HG02798 (cell line): ENCODE results near the gene RPL35A.
"Not testable (repeated sequence)": the region's sequence is repeated elsewhere in the genome, so short reads cannot be mapped to it uniquely, and the experiment has no call there.

Source experiments
- ATAC-seq: cut with Tn5 transposase; IDR thresholded peaks from one replicate; pipeline ENCODE4 v1.9.1; 2021; ENCODE audit warnings: mild to moderate bottlenecking; ENCODE audit not compliant: unreplicated experiment, poor library complexity

The RPL35A gene

DNA sequence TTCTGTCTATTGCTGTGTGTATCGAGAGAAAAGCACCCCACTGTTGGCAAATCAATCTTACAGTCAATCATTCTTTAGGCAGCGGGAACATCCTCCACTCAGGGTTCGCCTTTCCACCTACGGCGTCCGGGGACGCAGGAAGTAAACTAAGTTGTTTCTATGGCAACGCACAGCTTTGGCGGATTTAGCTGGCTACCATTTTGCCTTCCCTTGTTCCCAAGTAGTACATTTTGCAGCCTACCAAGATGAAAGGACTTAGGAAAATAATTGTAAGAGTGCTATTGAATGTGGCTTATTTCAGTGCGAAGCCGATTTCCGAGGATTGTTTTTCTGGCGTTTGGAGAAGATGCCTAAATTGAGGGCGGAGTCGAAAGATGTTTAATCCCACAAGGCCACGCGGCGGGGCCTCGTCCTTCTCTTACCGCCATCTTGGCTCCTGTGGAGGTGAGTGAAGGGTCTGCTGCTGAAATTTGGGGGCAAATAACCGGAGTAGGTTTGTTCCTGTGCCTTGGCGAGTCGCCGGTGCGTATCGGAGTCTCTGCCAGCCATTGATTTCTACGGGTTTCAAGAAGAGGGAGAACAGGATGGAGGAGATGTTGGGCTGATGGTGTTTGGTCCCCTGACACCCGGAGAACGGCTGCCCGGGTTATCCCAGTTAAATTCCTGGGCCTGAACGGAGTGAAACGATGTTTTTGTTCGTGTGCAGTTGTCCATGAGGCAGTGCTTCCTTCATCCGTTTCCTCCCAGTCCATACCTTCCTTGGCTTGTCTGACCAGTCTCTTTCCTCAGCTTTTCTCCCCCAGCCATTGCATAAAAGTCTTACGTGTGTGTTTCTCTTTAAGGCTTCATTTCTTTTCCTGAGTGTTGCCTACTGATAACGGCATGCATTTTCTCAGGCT lies at the start of gene RPL35A:
Gene RPL35A, plus strand, starts transcription at position 413 of the 899 bp plus-strand sequence. CDS start 778 bp downstream, outside the sequence.
- ATAC-seq: peak; percentile 95

DNA sequence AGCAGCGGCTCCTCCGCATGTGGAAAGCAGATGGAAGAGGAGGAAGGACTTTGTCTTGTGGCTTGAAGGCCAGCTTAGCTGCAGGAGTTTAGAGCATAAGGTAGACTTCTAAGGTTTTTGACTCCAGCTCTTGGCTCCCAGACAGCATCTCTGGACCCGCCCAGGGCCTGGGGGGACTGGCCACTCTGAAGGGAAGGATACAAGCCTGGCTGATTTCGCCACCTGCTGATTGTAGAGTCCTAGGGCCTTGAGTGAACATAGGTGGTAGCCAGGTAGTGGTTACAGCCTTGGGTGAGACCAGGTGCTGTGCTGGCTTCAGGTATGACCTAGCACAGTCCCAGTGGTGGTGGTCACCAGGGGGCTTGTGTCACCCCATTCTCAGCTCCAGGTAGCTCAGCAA lies 48.4 kb upstream of the RPL35A start:
- no peak for ATAC-seq

DNA sequence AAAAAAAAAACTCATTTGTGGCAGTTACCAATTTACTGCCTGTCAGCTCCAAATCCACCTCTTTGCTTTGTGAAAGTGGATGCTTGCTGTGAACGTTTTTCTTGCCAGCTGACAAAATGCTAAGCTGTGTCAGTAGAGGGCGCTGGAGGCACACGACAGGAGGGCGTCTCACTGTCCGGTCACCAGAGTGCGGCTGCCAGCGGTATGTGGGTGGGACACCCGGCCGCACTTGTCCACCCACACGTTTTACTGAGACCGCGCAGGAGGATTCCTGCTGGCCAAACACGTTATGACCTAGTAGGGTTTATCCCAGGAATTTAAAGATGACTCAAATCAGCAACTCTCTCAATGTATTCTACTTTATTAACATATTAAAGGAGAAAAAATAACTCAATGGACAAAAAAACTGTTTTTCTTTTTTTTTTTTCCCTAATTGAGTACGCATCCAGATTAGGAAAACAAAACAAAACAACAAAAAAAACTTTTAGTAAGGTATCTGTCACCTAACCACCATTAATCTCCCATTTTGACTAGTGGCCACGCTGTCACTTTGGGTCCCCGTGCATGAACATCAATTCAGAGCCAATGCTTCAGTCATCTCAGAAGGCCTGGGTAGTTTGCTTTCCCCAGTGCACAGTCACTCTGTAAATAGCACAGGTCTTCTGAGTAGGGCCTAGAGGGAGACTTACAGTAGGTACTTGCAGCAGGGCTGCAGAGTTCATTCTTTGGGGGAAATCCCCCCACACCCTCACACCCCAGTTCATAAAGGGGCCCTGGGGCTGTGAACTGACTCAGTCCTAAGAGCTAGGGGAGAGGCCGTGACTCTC lies 43.8 kb upstream of the RPL35A start:
- peak; percentile 84 for ATAC-seq

DNA sequence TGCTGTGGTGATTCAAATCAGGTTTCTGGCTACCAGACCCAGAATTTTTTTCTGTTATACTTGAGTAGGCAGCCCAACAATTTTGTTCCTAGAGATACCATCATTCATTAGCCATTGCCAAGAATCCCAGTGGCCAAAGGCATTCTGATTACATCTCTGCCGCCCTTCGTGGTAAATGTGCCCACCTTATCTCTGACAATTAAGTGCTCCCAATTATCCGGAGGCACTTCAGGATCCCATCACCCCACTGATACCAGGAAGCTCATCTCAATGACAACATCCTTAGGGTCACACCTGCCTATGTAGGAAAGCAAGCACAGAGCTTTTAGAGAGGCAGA lies 43.2 kb upstream of the RPL35A start:
- ATAC-seq: peak; percentile 14

DNA sequence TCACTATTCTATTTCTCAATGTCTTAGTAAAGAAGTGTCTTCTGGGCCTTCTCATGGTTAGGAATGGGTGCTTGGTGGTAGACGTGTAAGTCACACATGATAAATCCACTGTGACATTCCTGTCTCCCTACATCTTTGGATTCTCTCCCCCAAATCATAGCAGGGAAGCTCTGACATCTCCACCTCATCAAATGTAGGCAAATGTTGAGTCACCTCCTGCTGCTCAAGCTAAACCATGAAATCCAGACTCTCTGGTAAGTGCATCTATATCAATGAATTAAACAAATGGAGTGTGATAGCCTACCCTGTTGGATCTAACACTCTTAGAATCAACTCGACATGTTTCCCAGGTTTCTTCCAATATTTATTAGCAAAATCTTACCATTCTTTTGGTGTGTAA lies 42.8 kb upstream of the RPL35A start:
- ATAC-seq: no peak

DNA sequence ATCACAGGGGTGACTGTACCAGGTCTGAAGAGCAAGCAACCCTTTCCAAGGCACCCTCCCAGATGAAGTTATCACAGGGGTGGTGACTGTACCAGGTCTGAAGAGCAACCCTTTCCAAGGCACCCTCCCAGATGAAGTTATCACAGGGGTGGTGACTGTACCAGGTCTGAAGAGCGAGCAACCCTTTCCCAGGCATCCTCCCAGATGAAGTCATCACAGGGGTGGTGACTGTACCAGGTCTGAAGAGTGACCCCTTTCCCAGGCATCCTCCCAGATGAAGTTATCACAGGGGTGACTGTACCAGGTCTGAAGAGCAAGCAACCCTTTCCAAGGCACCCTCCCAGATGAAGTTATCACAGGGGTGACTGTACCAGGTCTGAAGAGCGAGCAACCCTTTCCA lies 41.4 kb upstream of the RPL35A start:
- ATAC-seq: not testable (repeated sequence)

DNA sequence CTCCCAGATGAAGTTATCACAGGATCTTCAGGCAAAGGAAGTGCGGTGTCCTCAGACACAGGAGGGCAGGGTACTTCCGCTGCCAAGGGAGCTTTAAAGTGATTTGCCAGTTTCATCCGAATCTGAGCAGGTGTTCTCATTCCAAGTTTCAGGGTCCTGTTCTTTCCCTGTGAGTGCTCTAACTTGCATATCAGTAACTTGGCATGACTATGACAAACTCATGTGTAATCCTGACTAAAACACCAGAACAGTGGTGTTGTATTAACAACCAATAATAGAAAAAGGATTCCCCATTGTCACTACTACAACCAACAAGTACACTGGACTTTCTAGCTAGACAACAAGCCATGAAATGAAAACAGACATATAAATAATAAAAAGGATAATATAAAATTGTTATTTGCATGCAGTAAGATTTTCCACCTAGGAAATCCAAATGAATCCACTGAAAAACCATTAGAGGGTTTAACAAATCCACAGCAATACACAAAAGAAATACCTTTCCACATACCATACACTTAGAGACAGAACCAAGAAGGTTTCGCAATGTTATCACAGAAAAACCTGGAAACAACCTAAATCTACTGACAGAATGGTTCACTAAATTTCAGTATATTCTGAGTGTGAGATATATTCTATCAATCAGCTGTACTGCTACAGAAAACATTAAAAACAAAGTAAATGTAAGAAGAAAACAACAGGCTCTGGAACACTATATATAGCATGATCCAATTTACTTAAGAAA lies 40.9 kb upstream of the RPL35A start:
- no peak for ATAC-seq

DNA sequence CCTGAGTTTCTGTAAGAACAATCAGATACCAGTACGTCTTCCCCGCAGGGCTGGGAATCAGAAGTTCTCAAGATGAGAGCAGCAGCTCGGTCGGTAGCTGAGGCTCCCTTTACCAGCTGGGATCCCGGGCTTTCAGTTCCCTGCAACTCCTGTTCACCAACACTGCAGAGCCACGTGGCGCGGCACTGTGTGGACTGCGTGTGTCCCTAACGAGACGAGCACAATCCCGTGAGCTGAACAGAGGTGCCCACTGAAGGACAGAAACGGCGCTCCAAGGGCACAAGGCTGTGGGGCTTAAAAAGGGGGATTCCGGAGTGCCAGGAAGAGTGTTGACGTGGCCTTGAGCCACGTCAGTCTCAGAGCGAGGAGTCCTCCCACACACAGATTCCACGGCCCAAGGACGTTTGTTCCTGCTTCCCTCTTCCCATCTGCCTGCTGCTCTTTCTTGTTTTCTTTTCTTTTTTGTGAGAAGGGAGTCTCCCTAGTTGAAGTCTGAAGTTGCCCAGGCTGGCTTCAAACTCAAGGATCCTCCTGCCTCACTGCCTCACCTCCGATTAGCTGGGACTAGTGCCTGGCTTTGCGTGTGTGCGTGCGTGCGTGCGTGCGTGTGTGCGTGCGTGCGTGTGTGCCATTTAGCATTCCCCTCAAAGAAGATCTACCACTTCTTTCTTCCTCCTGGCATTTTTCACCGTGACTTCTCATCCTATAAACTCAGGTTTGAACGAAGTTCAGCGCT lies 37.1 kb upstream of the RPL35A start:
- no peak for ATAC-seq

DNA sequence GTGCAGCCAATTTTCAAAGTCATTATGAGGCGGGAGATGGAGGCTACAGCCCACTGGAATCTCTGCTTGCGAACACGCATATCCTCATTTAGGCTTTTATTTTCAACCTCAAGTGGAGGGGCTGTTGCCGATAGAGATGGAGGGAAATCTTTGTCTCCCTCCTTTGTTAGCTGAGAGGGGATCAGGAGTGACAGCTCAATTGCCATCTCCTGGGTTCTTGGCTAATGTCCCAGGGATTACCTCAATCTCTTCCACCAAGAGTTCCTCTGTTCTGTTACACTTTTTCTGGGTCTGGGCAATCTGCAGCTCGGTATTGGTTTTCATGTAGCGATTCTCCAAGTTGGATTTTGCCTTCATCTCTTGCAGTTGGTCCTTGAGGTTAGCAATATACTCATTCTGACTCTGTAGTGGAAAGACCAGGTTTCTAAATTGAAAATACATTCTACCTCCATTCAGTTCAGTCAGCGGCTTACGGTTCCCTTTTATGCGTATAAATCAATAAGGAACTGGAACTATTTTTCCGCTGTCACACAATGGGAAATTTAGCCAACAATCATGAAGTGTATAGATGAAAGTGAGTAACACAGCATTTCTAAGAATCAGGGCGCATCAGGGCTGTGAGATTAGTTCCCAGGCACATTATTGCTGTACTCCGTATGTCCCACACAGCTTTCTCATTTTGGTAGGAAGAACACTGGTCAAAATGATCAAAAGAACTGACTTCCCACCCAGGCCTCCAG lies 36.2 kb upstream of the RPL35A start:
- ATAC-seq: no peak

DNA sequence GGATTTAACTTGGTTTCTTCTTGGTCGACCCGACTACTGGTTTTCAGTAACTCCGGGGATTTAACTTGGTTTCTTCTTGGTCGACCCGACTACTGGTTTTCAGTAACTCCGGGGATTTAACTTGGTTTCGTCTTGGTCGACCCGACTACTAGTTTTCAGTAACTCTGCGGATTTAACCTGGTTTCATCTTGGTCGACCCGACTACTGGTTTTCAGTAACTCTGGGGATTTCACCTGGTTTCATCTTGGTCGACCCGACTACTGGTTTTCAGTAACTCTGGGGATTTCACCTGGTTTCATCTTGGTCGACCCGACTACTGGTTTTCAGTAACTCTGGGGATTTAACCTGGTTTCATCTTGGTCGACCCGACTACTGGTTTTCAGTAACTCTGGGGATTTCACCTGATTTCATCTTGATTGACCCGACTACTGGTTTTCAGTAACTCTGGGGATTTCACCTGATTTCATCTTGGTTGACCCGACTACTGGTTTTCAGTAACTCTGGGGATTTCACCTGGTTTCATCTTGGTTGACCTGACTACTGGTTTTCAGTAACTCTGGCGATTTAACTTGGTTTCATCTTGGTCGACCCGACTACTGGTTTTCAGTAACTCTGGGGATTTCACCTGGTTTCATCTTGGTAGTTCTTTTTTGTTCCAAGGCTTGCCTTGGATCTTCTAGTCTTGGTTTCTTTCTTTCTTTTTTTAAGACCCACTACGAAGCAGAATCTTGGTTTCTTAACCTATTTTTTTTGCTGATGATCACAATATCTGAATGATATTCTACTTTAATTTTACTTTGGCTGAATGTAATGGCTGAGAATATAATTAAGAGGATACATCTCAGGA lies 28.3 kb upstream of the RPL35A start:
- ATAC-seq: not testable (repeated sequence)

DNA sequence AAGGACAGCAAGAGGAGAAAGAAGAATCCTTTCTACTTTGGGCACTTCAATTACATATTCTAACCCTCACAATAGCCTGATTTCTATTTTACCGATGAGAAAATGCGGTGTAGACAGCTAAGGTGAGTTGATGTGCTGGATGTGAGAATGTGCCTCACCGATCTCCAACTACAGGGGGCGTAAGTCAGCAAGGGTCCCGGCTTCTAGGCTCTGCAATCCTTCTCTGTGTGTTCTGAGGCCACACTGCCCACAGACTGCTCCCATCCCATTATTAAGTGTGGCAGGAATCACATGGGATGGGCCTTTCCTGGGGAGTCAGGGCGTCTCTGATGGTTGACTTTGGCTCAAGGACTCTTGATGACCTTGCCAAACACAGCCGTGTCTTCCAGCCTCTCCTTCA lies 23.6 kb upstream of the RPL35A start:
- no peak for ATAC-seq

DNA sequence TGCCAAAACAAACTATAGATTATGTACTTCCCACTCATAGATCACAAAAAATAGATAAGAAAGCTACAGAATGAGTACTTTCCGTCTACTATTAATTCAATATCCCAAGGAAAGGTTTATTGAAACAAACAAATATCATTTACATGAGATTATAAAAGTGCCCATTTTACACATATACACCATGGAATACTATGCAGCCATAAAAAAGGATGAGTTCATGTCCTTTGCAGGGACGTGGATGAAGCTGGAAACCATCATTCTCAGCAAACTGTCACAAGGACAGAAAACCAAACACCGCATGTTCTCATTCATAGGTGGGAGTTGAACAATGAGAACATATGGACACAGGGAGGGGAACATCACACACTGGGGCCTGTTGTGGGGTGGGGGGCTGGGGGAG lies 22.4 kb upstream of the RPL35A start:
- not testable (repeated sequence) for ATAC-seq

DNA sequence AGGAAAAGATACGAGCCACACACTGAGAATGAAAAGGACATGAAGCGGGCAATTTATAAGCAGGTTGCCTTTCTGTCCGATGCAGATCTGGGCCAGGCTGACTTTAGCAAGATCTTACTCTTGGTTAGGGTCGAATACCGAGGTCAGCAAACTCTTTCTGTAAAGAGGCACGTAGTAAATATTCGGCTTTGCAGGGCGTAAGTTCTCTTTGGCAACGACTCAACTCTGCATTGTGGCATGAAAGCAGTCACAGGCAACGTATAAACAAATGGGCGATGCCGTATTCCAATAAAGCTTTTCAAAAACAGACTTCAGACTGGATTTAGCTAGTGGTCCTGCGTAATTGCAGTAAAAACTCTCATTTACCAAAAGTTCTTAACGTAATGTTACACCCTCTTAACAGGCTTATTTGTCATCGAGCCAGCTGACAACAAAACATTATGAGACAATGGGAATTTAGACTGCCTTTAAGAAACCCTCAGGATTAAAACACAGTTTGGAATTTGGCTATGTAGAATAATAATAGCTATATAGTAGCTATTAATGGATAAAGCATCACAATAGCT lies 13.1 kb upstream of the RPL35A start:
- ATAC-seq: no peak

DNA sequence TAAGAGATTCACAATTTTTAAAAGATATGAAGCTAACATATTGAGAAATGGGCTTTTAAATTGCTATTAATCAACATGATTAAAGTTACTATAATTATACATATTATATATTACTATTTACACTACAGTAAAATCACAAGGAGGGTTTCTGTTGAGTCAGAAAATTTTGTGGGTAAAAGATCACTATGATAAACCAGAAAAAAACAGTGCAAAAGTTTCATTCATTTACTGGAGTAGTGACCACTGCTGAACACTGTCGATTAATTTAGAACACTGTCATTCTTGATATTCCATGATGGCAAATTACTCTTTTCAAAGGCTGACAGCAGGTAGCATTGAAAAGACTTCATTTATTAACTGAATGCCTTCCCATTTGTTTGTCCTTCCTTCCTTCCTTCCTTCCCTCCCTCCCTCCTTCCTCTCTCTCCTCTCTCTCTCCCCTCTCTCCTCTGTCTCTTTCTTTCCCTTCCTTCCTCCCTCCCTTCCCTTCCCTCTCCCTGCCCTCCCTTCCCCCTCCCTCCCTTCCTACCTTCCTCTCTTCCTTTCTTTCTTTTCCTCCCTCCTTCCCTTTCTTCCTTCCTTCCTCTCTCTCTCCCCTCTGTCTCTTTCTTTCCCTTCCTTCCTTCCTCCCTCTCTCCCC lies 9.1 kb upstream of the RPL35A start:
- ATAC-seq: no peak

DNA sequence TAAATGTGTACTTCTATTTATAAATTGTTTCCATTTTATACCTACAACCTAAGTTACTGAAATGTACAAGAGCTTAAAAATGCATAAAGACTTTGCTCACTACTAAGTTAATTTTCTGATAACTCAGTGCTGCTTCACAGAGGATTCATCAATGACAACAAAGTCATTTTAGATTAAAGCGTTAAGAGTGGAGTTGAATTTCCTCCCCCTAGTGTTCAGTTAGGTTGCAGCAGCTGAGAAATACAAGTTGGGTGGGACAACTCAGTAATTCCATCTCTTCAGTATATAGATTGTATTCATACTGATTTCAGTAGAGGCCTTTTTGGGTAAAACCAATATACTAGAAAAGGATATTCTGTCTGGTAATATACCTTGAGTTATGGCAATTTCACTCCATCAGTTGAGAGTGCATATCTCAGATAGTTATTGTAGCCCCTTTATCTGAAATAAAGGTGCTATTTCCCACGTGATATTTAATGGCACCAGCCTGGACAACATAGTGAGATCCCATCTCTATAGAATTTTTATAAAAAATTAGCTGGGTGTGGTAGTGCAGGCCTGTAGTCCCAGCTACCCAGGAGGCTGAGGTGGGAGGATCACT lies 6.9 kb upstream of the RPL35A start:
- no peak for ATAC-seq

DNA sequence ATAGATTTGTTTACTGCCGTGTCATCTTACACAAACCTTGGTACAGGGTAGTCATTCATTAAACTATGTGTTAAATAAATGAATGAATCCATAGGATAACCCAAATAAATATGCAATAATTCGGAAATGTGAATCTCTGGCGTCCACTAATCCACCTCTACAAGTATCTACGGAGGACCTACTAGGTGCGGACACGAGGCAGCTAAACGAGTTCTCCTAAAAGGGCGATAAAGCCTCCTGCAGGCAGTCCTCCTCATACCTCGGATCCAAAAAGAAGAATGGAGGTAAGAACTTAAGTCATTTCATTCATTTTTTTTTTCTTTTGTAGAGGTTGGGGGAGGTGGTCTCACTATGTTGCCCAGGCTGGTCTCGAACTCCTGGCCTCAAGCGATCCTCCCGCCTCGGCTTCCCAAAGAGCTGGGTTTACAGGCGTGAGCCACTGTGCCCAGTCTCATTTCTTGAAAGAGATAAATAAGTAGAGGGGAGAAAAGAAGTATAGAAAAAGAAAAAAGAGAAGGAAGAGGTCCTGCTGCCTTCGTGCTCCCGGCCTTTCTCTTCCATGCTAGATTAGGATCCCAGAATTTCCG lies 706 bp upstream of the RPL35A start:
- no peak for ATAC-seq

DNA sequence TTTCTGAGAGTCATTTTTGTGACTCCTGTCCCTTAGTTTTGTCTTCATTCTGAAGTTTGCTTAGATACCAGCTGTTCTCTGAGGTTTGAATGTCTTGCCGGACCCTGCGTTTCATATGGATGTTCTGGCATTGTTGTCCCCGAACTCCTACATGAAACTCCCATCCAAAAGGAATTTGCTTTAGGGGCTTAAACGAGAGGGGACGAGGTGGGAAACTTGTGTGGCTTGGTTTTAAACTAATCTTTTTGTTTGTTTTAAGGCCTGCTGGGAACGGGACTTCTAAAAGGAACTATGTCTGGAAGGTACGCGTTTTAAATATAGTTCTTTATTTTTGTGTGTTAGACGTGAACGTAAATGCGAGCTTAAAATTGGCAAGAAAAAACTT lies 679 bp downstream of the RPL35A start:
- no peak for ATAC-seq
